ENCODE results near the gene SPEM3. TPM values are rescaled to one million over a fixed set of nuclear protein-coding genes. Genes with fewer than 3 reads are reported as not detected.

Gene SPEM3
- total and polyA plus RNA-seq, 2 of the 4 experiments (the other 2 are of a cell fraction), result not detected

DNA sequence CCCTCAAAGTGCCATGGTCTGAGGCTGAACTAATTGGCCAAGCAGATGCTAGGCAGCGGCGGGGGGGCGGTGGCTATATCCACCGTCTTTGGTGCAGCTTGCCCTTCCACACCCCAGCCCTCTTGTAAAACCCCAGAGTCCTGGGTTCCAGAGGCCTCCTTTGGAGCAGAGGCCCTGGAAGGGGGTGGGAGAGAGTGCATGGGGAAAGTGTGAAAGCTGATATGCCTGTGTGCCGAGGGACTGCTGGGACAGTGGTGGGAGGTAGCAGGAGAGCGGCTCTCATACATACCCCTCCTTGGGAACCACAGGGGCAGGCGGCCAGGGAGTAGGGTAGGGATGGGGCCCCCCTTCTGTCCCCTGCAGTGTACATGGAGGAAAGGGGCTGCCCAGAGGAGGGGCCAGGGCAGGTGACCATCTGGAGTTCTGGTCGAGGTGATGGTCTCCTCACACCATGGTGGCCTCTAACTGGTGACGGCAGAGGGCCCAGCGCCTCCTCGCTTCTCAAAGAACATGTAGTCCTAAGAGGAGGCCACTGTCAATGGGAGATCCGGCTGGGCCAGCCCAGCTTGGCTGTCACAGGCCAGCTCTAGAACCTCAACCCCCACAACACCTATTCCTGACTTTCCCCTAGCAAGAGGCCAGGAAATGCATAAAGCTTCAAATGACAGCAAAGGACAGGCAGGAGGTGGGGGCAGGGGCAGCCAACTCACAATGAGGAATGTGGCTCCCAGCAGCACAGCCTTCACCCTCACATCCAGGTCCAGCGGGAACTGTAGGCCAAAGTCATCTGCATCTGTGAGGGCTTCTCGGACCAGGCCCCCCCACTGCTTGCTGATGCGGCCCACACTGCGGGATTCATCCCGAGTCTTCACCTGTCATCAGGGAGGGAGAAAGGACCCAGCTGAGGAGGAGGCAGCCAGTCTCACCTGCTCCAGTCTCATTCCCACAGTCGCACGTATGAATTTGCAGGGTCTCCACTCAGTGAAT lies 38.4 kb upstream of the SPEM3 start (continued):
- TF ChIP-seq CEBPB (IDR thresholded peaks at IDR 0.05; ENCODE audit: low read depth, low read length) (no peak), POLR2A (IDR thresholded peaks at IDR 0.05; ENCODE audit: low read depth, low read length) (no peak)

DNA sequence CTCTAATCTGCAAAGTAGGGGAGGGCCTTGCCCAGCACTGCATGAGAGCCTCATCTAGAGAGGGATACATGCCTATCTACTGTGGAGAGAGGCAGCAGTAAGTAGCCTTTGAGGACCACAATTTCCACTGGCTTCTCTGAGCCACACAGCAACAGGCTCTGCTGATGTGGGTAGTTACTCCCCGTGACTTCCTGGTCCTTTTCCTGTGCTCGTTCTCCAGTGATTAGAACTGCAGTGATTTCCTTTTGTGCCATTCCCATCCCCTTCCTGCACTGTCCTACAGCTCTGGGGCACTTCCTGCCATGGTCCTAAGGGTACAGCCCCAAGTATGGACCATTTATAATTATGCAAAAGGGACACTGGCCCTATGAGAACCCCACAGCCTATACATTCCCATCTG lies 37.4 kb upstream of the SPEM3 start:
- Histone ChIP-seq H3K4me2 (ENCODE audit: low read depth, low read length) (no peak overlapping the region), H3K27me3 (ENCODE audit: control insufficient read depth, insufficient read depth, low read length) (no peaks in the 10 kb centered on the region), H3K4me1 (ENCODE audit: control insufficient read depth, insufficient read depth, low read length) (peaks cover 8% of the 10 kb centered on the region), H2BK20ac (ENCODE audit: low read depth, low read length) (no peak overlapping the region), H3K79me1 (ENCODE audit: low read depth in 1 of 2, low read length in 2 of 2) (peaks cover 14 to 32% of the 10 kb centered on the region in 2 experiments), H3K14ac (replicated peaks; ENCODE audit: low read depth, low read length) (no peak overlapping the region), H2BK5ac (ENCODE audit: low read depth, low read length, poor library complexity, severe bottlenecking) (no peak overlapping the region), H2AFZ (replicated peaks; ENCODE audit: low read length, poor library complexity) (no peak overlapping the region), H2AK9ac (replicated peaks; ENCODE audit: low read depth, low read length, poor library complexity) (no peak overlapping the region), H4K8ac (ENCODE audit: low read depth in 2 of 2, low read length in 2 of 2) (no peak overlapping the region), H4K20me1 (ENCODE audit: insufficient read depth, low read length) (no peaks in the 10 kb centered on the region), H3K18ac (ENCODE audit: low read depth, low read length) (no peak overlapping the region), H3K27ac (ENCODE audit: insufficient read depth, low read length) (no peak overlapping the region), H4K5ac (ENCODE audit: low read depth, low read length) (no peak overlapping the region), H4K91ac (ENCODE audit: insufficient read depth, low read depth, low read length) (no peak overlapping the region), H3K9ac (ENCODE audit: low read depth, low read length) (no peak overlapping the region), H3K9me3 (ENCODE audit: control insufficient read depth, insufficient read depth, low read length) (no peaks in the 10 kb centered on the region), H3K56ac (ENCODE audit: extremely low read depth, insufficient read depth, low read length) (no peak overlapping the region), H3K36me3 (ENCODE audit: control insufficient read depth, insufficient read depth, low read length) (peaks cover 44% of the 10 kb centered on the region), H2BK15ac (ENCODE audit: low read depth, low read length) (no peak overlapping the region), H2AK5ac (ENCODE audit: low read depth, low read length) (no peak overlapping the region), H3K23ac (ENCODE audit: low read depth, low read length) (no peak overlapping the region), H3K4ac (ENCODE audit: low read depth, low read length) (no peak overlapping the region), H3K9me1 (ENCODE audit: insufficient read depth, low read length) (peaks cover 7% of the 10 kb centered on the region; the same call in 1 of the 2 replicates), H2BK120ac (ENCODE audit: low read depth, low read length) (no peak overlapping the region), H3K4me3 (ENCODE audit: insufficient read depth, low read depth, low read length) (no peak overlapping the region)
- in situ Hi-C loops (cut with MboI; ENCODE audit: low sequenced_read_pairs), result loop anchor here (5.0 kb wide), 1 partner anchor 34 kb away; the partner anchor contains the start of gene TMEM95
- WGBS, 2 experiments (ENCODE audit: extremely low coverage in 2 of 2, insufficient read length in 1 of 2), result no CpG with 5 or more reads among the region's 2 CpGs
- no peak for DNase-seq
- BruUV-seq (replicated peaks), result no TSS peak
- dilution Hi-C loops (cut with HindIII; ENCODE audit: low sequenced_read_pairs, unreplicated experiment), result no loop called here
- CTCF ChIA-PET, result no interaction called here
- no peak for ATAC-seq (ENCODE audit: low read depth)
- intact Hi-C loops (cut with micrococcal nuclease), result no loop called here
- POLR2A ChIA-PET (ENCODE audit: unreplicated experiment), result no interaction called here
- no peak for TF ChIP-seq FOS (IDR thresholded peaks at IDR 0.05; ENCODE audit: low read depth, low read length)
- TF ChIP-seq RAD21 (IDR thresholded peaks at IDR 0.05; ENCODE audit: low read length), result no peak
- no peak for TF ChIP-seq MAFK (IDR thresholded peaks at IDR 0.05; ENCODE audit: low read depth, low read length)
- no peak for TF ChIP-seq BHLHE40 (IDR thresholded peaks at IDR 0.05; ENCODE audit: low read depth, low read length)
- TF ChIP-seq RFX5 (IDR thresholded peaks at IDR 0.05; ENCODE audit: low read depth, low read length), result no peak
- TF ChIP-seq, protein P1, sequence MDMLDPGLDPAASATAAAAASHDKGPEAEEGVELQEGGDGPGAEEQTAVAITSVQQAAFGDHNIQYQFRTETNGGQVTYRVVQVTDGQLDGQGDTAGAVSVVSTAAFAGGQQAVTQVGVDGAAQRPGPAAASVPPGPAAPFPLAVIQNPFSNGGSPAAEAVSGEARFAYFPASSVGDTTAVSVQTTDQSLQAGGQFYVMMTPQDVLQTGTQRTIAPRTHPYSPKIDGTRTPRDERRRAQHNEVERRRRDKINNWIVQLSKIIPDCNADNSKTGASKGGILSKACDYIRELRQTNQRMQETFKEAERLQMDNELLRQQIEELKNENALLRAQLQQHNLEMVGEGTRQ (IDR thresholded peaks at IDR 0.05; ENCODE audit: low read depth, low read length), result no peak
- no peak for TF ChIP-seq CEBPB (IDR thresholded peaks at IDR 0.05; ENCODE audit: low read depth, low read length)
- TF ChIP-seq MXI1 (IDR thresholded peaks at IDR 0.05; ENCODE audit: borderline replicate concordance, low read depth, low read length), result no peak
- TF ChIP-seq RCOR1 (IDR thresholded peaks at IDR 0.05; ENCODE audit: insufficient replicate concordance, low read length), result no peak
- TF ChIP-seq SMC3 (IDR thresholded peaks at IDR 0.05; ENCODE audit: low read depth, low read length), result no peak
- TF ChIP-seq CHD1 (IDR thresholded peaks at IDR 0.05; ENCODE audit: low read depth, low read length), result no peak
- TF ChIP-seq NFE2L2 (IDR thresholded peaks at IDR 0.05; ENCODE audit: low read depth, low read length), result no peak
- no peak for TF ChIP-seq MAZ (IDR thresholded peaks at IDR 0.05; ENCODE audit: borderline replicate concordance, low read depth, low read length)
- TF ChIP-seq, protein P2, sequence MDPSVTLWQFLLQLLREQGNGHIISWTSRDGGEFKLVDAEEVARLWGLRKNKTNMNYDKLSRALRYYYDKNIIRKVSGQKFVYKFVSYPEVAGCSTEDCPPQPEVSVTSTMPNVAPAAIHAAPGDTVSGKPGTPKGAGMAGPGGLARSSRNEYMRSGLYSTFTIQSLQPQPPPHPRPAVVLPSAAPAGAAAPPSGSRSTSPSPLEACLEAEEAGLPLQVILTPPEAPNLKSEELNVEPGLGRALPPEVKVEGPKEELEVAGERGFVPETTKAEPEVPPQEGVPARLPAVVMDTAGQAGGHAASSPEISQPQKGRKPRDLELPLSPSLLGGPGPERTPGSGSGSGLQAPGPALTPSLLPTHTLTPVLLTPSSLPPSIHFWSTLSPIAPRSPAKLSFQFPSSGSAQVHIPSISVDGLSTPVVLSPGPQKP (IDR thresholded peaks at IDR 0.05; ENCODE audit: borderline replicate concordance, low read depth, low read length), result no peak
